ENCODE results near the gene KLHL40.

DNA sequence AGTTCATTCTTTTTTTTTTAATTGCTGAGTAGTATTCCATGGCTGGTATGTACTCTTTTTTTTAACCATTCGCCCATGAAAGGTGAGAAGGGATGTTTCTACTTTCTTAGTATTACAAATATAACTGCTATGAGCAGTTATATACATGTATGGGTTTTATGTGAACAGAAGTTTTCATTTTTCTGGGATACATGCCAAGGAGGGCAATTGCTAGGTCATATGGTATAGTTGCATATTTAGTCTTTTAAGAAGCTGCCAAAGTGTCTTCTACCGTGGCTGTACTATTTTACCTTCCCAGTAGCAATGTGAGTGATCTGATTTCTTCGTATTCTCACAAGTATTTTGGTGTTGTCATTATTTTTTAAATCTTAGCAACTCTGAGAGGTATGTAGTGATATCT, 11.2 kb upstream of the KLHL40 start:
- no peak for TF ChIP-seq SIN3A (IDR thresholded peaks at IDR 0.05; ENCODE audit: borderline replicate concordance, insufficient read depth, low read depth, low read length)
- no peak for TF ChIP-seq POLR2AphosphoS5 (IDR thresholded peaks at IDR 0.05; ENCODE audit: low read depth, low read length)
- no peak for TF ChIP-seq CTCF (IDR thresholded peaks at IDR 0.05)
- no peak for TF ChIP-seq TCF7L2 (IDR thresholded peaks at IDR 0.05; ENCODE audit: low read depth, low read length)

All from Panc1 (cell line).